Activated naive CD4-positive, alpha-beta T cell treated with anti-CD3 and anti-CD28 coated beads, Interleukin-2, amount 50 U/mL, for 72 hours (primary cell): Measurements from ENCODE around the gene PRKN. TPM values are rescaled to one million over a fixed set of nuclear protein-coding genes. Genes with fewer than 3 reads are reported as not detected.
"Not testable (repeated sequence)": the region's sequence is repeated elsewhere in the genome, so short reads cannot be mapped to it uniquely, and the experiment has no call there.

Source experiments
- ATAC-seq, 2 donors: fragments of 150-1000 bp; cut with Tn5 transposase; 2 replicates each; pipeline ENCODE4 v1.10.0; 2021; ENCODE audit warnings: mild to moderate bottlenecking in 2 of 2, moderate library complexity in 2 of 2
- DNase-seq, 2 donors: peaks; one replicate each; pipeline ENCODE4 v3.0.0; 2021 to 2022; ENCODE audit warnings: low spot score in 2 of 2
- H3K27ac Mint-ChIP-seq, 2 donors: one replicate each; pipeline ENCODE4 v1.8.0; 2022; ENCODE audit warnings: mild to moderate bottlenecking in 2 of 2, mixed read lengths in 2 of 2
- H3K36me3 Mint-ChIP-seq, 2 donors: one replicate each; pipeline ENCODE4 v1.8.0; 2022; ENCODE audit warnings: mixed read lengths in 2 of 2
- H3K9me3 Mint-ChIP-seq, 2 donors: one replicate each; pipeline ENCODE4 v1.8.0; 2022; ENCODE audit warnings: mixed read lengths in 2 of 2
- total RNA-seq, 2 donors: library from RNA; stranded (reverse); gene quantifications; one replicate each; pipeline ENCODE4 v1.2.3, GENCODE V29; 2022

The PRKN gene
- total RNA-seq, 2 donors from 2014 or later, result 0.57 to 4.1 TPM

DNA sequence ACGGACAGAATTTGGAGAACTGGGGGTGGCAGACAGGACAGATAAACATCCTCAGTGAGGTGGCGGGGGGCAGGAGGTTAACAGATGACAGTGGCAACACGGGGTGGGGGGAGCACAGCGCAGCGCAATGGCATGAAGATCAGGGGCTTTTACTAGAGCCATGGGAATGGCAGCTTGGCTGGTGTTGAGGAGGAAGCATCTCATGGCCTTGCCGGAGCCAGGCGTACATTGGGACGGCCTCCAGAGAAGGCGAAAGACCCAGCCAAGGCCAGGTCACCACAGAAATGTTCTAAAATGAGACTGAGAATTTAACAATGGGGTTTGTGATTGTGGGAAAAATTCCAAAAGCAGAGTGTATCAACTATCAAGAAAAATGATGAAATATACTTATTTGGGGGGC lies 173.0 kb downstream of the PRKN start:
- ATAC-seq (no peak), DNase-seq (no peak)
- Mint-ChIP-seq H3K36me3 (peaks cover 0 to 15% of the 10 kb centered on the region in 2 donors), H3K27ac (no peak overlapping the region), H3K9me3 (peaks cover 0 to 5% of the 10 kb centered on the region in 2 donors)

DNA sequence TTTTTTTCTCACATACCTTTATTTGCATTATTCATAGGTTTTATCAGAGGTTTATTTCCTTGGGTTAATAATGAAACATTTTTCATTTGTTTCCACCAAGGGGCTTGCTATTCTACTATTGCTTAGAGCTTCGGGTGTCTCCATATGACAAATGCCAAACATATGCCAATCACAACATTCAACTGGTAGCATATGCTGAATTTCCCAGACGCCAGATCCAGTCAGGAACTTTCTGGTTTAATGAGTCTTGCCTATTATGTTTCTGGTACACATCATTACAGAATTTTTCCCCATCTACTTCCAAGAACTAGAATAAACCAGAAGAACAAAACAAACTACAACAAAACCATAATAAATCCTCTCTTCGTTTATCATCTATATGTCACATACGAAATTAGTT lies 180.7 kb downstream of the PRKN start:
- no peak for ATAC-seq
- H3K9me3 Mint-ChIP-seq, result peaks cover 0 to 3% of the 10 kb centered on the region in 2 donors
- peaks cover 0 to 4% of the 10 kb centered on the region in 2 donors for H3K36me3 Mint-ChIP-seq
- H3K27ac Mint-ChIP-seq, result no peak overlapping the region
- DNase-seq, result no peak

GRCh38 chr6:162543221-162543620 lies 184.3 kb downstream of the PRKN start:
- H3K36me3 Mint-ChIP-seq, result no peaks in the 10 kb centered on the region
- ATAC-seq (no peak), DNase-seq (no peak)

GRCh38 chr6:162541019-162541601 lies 186.5 kb downstream of the PRKN start:
- no peak for ATAC-seq
- H3K36me3 Mint-ChIP-seq, result no peaks in the 10 kb centered on the region
- no peak overlapping the region for H3K27ac Mint-ChIP-seq
- DNase-seq, result no peak
- H3K9me3 Mint-ChIP-seq, result no peaks in the 10 kb centered on the region

More at GRCh38 chr6:162543221-162543620, 184.3 kb downstream of the PRKN start:
- H3K27ac Mint-ChIP-seq, result no peak overlapping the region
- H3K9me3 Mint-ChIP-seq, result peaks cover 0 to 3% of the 10 kb centered on the region in 2 donors

- Mint-ChIP-seq H3K27ac (no peak overlapping the region), H3K9me3 (no peaks in the 10 kb centered on the region), H3K36me3 (no peaks in the 10 kb centered on the region)
- DNase-seq (no peak), ATAC-seq (no peak)
Measured at GRCh38 chr6:162539321-162539720, 188.2 kb downstream of the PRKN start.

DNA sequence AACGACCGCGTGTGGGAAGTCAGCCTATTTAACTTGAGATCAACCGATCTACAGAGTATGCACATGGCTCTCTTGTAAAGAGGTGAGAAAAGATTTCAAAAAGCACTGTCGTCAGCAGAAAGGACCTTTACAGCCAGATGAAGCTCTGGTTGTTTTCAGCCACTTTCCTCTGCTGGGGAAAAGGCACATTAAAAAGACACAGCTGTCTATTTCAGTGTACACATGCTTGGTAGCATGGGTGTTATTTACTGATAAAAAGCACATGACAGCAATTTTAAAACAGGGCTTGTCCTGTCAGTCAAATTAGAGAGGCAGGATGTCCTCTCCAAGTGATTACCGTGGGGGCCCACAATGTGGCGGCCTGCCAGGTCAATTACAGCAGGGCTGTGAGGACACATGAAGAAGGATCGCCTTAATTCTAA lies 188.9 kb downstream of the PRKN start:
- DNase-seq, result no peak
- Mint-ChIP-seq H3K36me3 (no peaks in the 10 kb centered on the region), H3K27ac (no peak overlapping the region), H3K9me3 (no peaks in the 10 kb centered on the region)
- ATAC-seq, result no peak

DNA sequence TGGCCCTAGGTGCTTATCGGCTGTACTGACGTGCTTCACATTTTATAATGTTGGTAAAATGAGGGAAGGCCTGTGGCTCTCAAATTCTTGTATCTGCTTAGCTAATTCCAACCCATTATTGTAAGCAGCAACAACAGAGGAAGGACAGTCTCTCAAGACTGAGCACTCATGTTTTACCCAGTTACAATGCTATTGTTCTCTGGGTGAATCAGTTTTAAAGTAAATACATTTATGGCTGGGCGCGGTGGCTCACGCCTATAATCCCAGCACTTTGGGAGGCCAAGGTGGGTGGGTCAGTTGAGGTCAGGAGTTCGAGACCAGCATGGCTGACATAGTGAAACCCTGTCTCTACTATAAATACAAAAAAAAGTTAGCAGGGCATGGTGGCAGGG lies 194.6 kb downstream of the PRKN start:
- ATAC-seq (no peak), DNase-seq (no peak)
- Mint-ChIP-seq H3K9me3 (no peaks in the 10 kb centered on the region), H3K27ac (no peak overlapping the region), H3K36me3 (no peaks in the 10 kb centered on the region)

DNA sequence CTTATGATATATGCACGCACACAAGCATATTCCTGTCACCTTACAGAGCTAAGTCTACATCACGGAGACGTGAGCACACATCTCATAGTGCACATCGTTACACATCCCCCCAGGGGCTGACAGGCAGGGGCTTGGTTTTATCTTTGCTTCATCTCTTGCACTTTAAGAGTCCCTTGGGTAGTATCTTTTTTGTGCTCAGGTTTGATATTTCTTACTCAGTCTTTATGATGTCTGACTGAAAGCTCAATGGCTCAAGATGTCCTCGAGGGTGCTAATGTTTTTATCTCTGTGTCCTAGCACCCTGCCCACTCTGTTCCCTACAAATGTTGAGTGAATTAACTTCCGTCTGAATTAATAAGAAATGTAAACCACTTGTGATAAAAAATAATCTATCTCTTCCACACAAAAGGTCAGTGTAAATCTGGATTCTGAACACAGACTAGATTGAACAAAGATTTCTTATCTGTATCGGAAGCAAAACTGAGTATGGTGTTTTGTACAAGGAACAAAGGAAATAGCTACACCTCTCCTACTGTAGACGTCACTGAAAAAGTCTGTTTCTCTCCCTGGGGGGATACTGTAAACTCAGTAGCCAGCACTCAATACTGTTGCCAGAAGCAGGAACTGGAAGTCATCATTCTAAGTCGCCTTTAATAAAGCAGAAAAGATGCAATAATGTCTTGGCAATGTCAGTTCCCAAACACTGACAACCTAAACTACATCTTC lies 195.1 kb downstream of the PRKN start:
- H3K27ac Mint-ChIP-seq, result no peak overlapping the region
- H3K36me3 Mint-ChIP-seq, result no peaks in the 10 kb centered on the region
- DNase-seq, result no peak
- no peak for ATAC-seq
- no peaks in the 10 kb centered on the region for H3K9me3 Mint-ChIP-seq

DNA sequence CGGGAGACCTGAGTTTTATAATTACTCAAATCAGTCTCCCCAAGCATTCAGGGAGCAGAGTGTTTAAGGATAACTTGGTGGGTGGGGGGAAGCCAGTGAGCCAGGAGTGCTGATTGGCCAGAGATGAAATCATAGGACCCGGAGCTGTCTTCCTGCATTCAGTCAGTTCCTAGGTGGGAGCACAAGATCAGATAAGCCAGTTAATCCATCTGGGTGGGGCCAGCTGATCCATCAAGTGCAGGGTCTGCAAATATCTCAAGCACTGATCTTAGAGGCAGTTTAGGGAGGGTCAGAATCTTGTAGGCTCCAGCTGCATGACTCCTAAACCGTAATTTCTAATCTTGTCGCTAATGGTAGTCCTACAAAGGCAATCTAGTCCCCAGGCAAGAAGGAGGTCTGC lies 196.2 kb downstream of the PRKN start:
- not testable (repeated sequence) for ATAC-seq, H3K36me3 Mint-ChIP-seq, DNase-seq, H3K27ac Mint-ChIP-seq, H3K9me3 Mint-ChIP-seq

GRCh38 chr6:162528538-162528937 lies 199.0 kb downstream of the PRKN start:
- Mint-ChIP-seq H3K27ac (no peak overlapping the region), H3K9me3 (peaks cover 5 to 8% of the 10 kb centered on the region in 2 donors), H3K36me3 (peaks cover 0 to 10% of the 10 kb centered on the region in 2 donors)
- ATAC-seq, result no peak
- DNase-seq, result no peak

DNA sequence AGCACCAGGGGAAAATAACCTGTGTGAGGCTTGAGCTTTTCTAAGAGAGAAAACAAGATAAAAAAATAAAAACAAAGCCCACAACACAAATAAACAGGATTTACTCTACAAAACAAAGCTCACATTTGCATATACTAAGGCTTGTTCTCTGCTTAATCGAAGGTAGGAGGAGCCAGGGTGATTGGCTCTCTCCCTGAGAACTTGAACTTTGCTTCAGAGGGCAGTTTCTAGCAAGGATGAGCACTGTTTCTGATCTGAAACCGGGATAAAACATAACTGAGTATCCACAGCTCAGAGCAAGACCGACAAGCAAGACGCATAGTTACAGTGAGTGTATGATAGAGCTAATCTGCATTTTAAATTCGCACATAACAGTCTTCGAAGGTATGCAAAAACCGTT lies 200.6 kb downstream of the PRKN start:
- Mint-ChIP-seq H3K36me3 (peaks cover 0 to 10% of the 10 kb centered on the region in 2 donors), H3K27ac (no peak overlapping the region), H3K9me3 (peaks cover 5 to 13% of the 10 kb centered on the region in 2 donors)
- ATAC-seq (no peak), DNase-seq (no peak)

DNA sequence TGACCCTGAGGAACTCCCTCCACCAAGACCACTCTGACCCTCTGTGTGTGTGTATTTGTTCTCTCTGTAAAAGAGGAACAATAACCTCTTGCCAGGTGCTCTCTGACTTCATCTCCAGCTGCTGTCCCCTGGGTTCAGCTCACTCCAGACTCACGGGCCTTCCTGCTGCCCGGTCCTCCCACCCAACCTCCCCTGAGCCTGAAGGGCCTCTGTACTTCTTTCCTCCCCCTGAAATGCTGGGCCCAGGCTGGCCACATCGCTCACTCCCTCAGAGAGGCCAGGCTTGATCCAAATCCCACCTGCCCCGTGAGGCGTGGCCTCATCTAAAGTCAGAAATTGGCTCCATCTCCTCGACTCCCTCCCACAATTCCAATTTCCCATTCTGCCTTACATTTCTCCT lies 202.4 kb downstream of the PRKN start:
- no peak for ATAC-seq
- Mint-ChIP-seq H3K27ac (no peak overlapping the region), H3K9me3 (peaks cover 5 to 13% of the 10 kb centered on the region in 2 donors)

GRCh38 chr6:162512744-162513143 lies 214.8 kb downstream of the PRKN start:
- no peak for ATAC-seq
- peaks cover 0 to 3% of the 10 kb centered on the region in 2 donors for H3K9me3 Mint-ChIP-seq
- no peak overlapping the region for H3K27ac Mint-ChIP-seq
- peaks cover 0 to 7% of the 10 kb centered on the region in 2 donors for H3K36me3 Mint-ChIP-seq
- DNase-seq, result no peak

More for the DNA sequence above, 202.4 kb downstream of the PRKN start:
- H3K36me3 Mint-ChIP-seq, result peaks cover 0 to 10% of the 10 kb centered on the region in 2 donors
- no peak for DNase-seq

DNA sequence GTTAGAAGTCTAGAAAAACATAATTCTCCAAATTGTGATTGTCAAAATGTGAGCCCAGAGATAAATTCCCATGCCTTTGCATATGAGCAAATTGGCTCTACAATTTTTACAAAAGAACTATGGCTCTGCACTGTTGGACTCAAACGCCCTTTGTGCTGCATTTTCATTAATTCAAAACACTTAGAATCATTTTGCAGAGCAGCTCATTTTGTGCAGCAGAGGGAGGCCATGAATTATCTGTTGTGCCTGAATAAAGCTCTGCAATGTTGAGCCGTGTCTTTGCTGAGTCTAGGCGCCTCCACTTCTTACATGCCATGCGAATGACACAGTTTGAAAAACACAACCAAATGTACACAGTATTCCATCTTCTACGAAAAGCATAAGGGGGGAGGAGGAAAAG lies 230.2 kb downstream of the PRKN start:
- H3K9me3 Mint-ChIP-seq, result peaks cover 0 to 7% of the 10 kb centered on the region in 2 donors
- H3K27ac Mint-ChIP-seq, result no peak overlapping the region
- peaks cover 0 to 4% of the 10 kb centered on the region in 2 donors for H3K36me3 Mint-ChIP-seq
- ATAC-seq, result no peak
- no peak for DNase-seq

- Mint-ChIP-seq H3K9me3 (peaks cover 0 to 4% of the 10 kb centered on the region in 2 donors), H3K27ac (peak overlapping the region in 1 of 2 donors; percentile 23), H3K36me3 (peaks cover 0 to 7% of the 10 kb centered on the region in 2 donors)
- DNase-seq (no peak), ATAC-seq (no peak)
Measured at GRCh38 chr6:162493917-162494316, 233.6 kb downstream of the PRKN start.

DNA sequence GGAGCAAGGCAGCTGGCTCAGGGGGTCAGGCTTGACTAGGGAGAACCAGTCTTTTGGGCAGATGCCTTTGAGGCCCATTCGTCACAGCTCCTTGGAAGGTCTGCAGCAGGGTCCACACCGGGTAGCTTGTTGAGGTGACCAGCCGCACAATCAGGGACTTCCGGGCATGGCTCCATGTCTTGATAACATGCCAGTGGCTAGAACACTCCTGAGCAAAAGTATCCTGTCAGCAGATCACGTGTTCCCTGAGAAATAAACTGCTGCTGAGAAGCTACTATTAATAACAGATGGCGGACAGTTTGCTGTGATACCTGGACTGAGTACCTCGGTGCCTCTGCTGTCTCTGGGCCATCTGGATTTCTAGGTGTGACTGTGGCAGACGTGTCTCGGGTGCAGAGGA lies 235.9 kb downstream of the PRKN start:
- DNase-seq (no peak), ATAC-seq (no peak)
- H3K36me3 Mint-ChIP-seq, result peaks cover 0 to 7% of the 10 kb centered on the region in 2 donors
- no peak overlapping the region for H3K27ac Mint-ChIP-seq
- no peaks in the 10 kb centered on the region for H3K9me3 Mint-ChIP-seq

- no peak for ATAC-seq
Measured at GRCh38 chr6:162489101-162489976, 238.2 kb downstream of the PRKN start.

More at GRCh38 chr6:162489101-162489976, 238.2 kb downstream of the PRKN start:
- DNase-seq, result no peak
- Mint-ChIP-seq H3K9me3 (no peaks in the 10 kb centered on the region), H3K27ac (peak overlapping the region in 1 of 2 donors; percentile 45), H3K36me3 (peaks cover 0 to 7% of the 10 kb centered on the region in 2 donors)
